Keratinocyte (primary cell): ENCODE data around the gene GAREM1. TPM values are rescaled to one million over a fixed set of nuclear protein-coding genes. Genes with fewer than 3 reads are reported as not detected.

ENCODE experiments used
- DNase-seq: peaks from one replicate; pipeline ENCODE4 v3.0.0-alpha.2; 2011; ENCODE audit warnings: low read depth, missing footprints, low spot score
- FAIRE-seq: peaks from 2 replicates; lab custom pipeline; 2011; peaks lifted over from hg19 to GRCh38; lab: Jason Lieb, UNC
- H2AFZ ChIP-seq: 2 replicates; pipeline ENCODE4 v1.6.0; 2012; ENCODE audit warnings: low read length, control low read depth, inconsistent platforms; ENCODE audit not compliant: control insufficient read depth
- H3K27ac ChIP-seq: 2 replicates; pipeline ENCODE4 v1.5.1; 2011; ENCODE audit warnings: low read length; ENCODE audit not compliant: control insufficient read depth, insufficient read depth
- H3K27me3 ChIP-seq: 3 replicates; pipeline ENCODE4 v1.6.0; 2011; ENCODE audit warnings: low read length; ENCODE audit not compliant: control insufficient read depth, insufficient read depth; ENCODE audit errors: extremely low read depth
- H3K36me3 ChIP-seq, 2 experiments: 2 replicates in 1 of 2; 3 replicates in 1 of 2; pipeline ENCODE4 v1.5.1; 2011; ENCODE audit warnings: low read length in 2 of 2, mild to moderate bottlenecking in 1 of 2; ENCODE audit not compliant: control insufficient read depth in 2 of 2, insufficient read depth in 2 of 2; ENCODE audit errors: extremely low read depth in 1 of 2
- H3K4me1 ChIP-seq: 3 replicates; pipeline ENCODE4 v1.5.1; 2011; ENCODE audit warnings: low read length; ENCODE audit not compliant: control insufficient read depth, insufficient read depth; ENCODE audit errors: extremely low read depth
- H3K4me2 ChIP-seq: 3 replicates; pipeline ENCODE4 v1.6.0; 2011; ENCODE audit warnings: low read depth, low read length; ENCODE audit not compliant: control insufficient read depth, insufficient read depth; ENCODE audit errors: extremely low read depth
- H3K4me3 ChIP-seq, 3 experiments: fragments of 200-600 bp in 1 of 3; sonication (generic) in 1 of 3; 2 replicates in 2 of 3; 3 replicates in 1 of 3; pipeline ENCODE4 v1.5.1; 2011 to 2016; ENCODE audit warnings: low read length in 3 of 3, mild to moderate bottlenecking in 3 of 3, control low read depth in 2 of 3, inconsistent platforms in 1 of 3, low read depth in 1 of 3, mixed read lengths in 1 of 3, mixed run types in 1 of 3, moderate library complexity in 1 of 3; ENCODE audit not compliant: control insufficient read depth in 2 of 3, insufficient read depth in 2 of 3; ENCODE audit errors: extremely low read depth in 1 of 3
- H3K79me2 ChIP-seq: 2 replicates; pipeline ENCODE4 v1.6.0; 2012; ENCODE audit warnings: low read length; ENCODE audit not compliant: control insufficient read depth, insufficient read depth
- H3K9ac ChIP-seq: 3 replicates; pipeline ENCODE4 v1.6.0; 2011; ENCODE audit warnings: low read length; ENCODE audit not compliant: control insufficient read depth, insufficient read depth; ENCODE audit errors: extremely low read depth
- H3K9me1 ChIP-seq: 3 replicates; pipeline ENCODE4 v1.6.0; 2011; ENCODE audit warnings: low read length; ENCODE audit not compliant: control insufficient read depth, insufficient read depth; ENCODE audit errors: extremely low read depth
- H3K9me3 ChIP-seq: 2 replicates; pipeline ENCODE4 v1.5.1; 2012; ENCODE audit warnings: low read depth, low read length; ENCODE audit not compliant: control insufficient read depth
- H4K20me1 ChIP-seq: 3 replicates; pipeline ENCODE4 v1.6.0; 2011; ENCODE audit warnings: low read length; ENCODE audit not compliant: control insufficient read depth, insufficient read depth; ENCODE audit errors: extremely low read depth
- EZH2 ChIP-seq: IDR thresholded peaks from one replicate; pipeline ENCODE4 v1.6.1; 2012; ENCODE audit warnings: inconsistent platforms, mild to moderate bottlenecking, low read length, moderate library complexity
- dilution Hi-C: fragments of 300-500 bp; cut with MboI; formaldehyde crosslinking; loops from one replicate; pipeline ENCODE4 v1.7.0; 2020; ENCODE audit warnings: low sequenced_read_pairs; ENCODE audit not compliant: extremely low pct_ligation_motif_present
- polyA plus RNA-seq, 5 experiments: library from polyadenylated mRNA; depleted of rRNA in 3 of 5; stranded (reverse) in 3 of 5; stranded (forward) in 1 of 5; unstranded in 1 of 5; fragments of >200 nt; gene quantifications; 1 replicate in 1 of 5; 2 replicates in 3 of 5; 3 replicates in 1 of 5; pipeline versions ENCODE4 v1.2.1 to v1.2.3, GENCODE V29; 2011 to 2012; ENCODE audit warnings: missing spikeins in 2 of 5, low read depth in 1 of 5, low replicate concordance in 1 of 5
- TF ChIP-seq, protein P1 (sequence below), 3 experiments: IDR thresholded peaks in 1 of 3; conservative IDR thresholded peaks in 1 of 3; optimal IDR thresholded peaks in 1 of 3; 2 replicates in 2 of 3; 3 replicates in 1 of 3; pipeline versions ENCODE3 to v1.5.1; 2011; ENCODE audit warnings: low read length in 3 of 3, mild to moderate bottlenecking in 3 of 3, moderate library complexity in 2 of 3, control low read depth in 1 of 3, inconsistent platforms in 1 of 3; ENCODE audit not compliant: insufficient read depth in 2 of 3; ENCODE audit errors: extremely low read depth in 1 of 3

Gene GAREM1
- polyA plus RNA-seq, 1 donor (not counting 4 experiments of a cell fraction or from before 2014, with no cell fraction given), result 3.8 TPM

DNA sequence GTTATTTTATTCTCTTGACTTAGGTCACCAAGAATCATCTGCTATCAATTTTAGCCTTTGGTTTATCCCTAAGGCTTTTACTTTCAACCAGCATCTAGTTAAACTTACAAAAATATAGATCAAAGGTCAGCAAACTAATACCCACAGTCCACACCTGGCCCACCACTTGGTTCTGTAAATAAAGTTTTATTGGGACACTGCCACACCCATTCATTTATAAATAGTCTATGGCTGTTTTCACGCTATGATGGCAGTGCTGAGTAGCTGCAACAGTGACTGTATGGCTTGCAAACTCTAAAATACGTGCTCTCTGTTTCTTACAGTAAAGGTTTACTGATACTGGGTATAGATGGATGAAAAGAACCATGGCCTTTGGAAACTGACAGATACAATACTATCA is 173.8 kb downstream of the GAREM1 start:
- Histone ChIP-seq H3K79me2 (no peaks in the 10 kb centered on the region), H3K4me1 (no peaks in the 10 kb centered on the region), H3K27ac (no peak overlapping the region), H3K9me1 (no peaks in the 10 kb centered on the region), H4K20me1 (no peaks in the 10 kb centered on the region), H3K9me3 (no peaks in the 10 kb centered on the region), H2AFZ (no peak overlapping the region), H3K27me3 (no peaks in the 10 kb centered on the region), H3K9ac (no peak overlapping the region), H3K36me3 (no peaks in the 10 kb centered on the region), H3K4me2 (no peak overlapping the region), H3K4me3 (no peak overlapping the region)
- FAIRE-seq (no peak), DNase-seq (no peak)
- dilution Hi-C loops, result no loop called here
- TF ChIP-seq, protein P1, sequence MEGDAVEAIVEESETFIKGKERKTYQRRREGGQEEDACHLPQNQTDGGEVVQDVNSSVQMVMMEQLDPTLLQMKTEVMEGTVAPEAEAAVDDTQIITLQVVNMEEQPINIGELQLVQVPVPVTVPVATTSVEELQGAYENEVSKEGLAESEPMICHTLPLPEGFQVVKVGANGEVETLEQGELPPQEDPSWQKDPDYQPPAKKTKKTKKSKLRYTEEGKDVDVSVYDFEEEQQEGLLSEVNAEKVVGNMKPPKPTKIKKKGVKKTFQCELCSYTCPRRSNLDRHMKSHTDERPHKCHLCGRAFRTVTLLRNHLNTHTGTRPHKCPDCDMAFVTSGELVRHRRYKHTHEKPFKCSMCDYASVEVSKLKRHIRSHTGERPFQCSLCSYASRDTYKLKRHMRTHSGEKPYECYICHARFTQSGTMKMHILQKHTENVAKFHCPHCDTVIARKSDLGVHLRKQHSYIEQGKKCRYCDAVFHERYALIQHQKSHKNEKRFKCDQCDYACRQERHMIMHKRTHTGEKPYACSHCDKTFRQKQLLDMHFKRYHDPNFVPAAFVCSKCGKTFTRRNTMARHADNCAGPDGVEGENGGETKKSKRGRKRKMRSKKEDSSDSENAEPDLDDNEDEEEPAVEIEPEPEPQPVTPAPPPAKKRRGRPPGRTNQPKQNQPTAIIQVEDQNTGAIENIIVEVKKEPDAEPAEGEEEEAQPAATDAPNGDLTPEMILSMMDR (optimal IDR thresholded peaks at IDR 0.05 in 1 of 3, IDR thresholded peaks at IDR 0.05 in 1 of 3, conservative IDR thresholded peaks at IDR 0.05 in 1 of 3; ENCODE audit: extremely low read depth in 1 of 3, insufficient read depth in 2 of 3, low read length in 3 of 3), result no peak
- no peak for TF ChIP-seq EZH2

DNA sequence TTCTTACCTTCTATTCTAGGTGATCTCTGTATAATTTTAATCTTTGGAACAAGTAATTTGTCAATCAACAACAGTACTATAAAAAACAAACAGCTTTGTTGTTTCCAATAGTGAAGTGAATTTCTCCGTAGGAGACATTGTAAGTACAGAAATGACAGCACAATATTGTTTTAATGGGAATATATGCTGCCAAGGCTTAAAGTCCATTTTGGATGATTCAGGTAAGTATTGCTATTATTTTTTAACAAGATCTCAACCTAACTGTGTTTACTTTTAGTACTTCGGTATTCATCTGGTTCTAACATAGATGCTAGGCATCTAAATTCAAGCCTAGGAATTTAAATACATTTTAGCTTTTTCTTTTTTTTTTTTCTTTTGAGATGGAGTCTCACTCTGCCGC is 175.1 kb downstream of the GAREM1 start:
- Histone ChIP-seq H3K9me3 (no peaks in the 10 kb centered on the region), H4K20me1 (no peaks in the 10 kb centered on the region), H3K9me1 (no peaks in the 10 kb centered on the region), H3K27ac (no peak overlapping the region), H3K79me2 (no peaks in the 10 kb centered on the region), H3K27me3 (no peaks in the 10 kb centered on the region), H3K4me3 (no peak overlapping the region), H3K9ac (no peak overlapping the region), H3K4me1 (no peaks in the 10 kb centered on the region), H3K36me3 (no peaks in the 10 kb centered on the region), H2AFZ (no peak overlapping the region), H3K4me2 (no peak overlapping the region)
- FAIRE-seq, result no peak
- no peak for DNase-seq
- dilution Hi-C loops, result no loop called here
- TF ChIP-seq, protein P1 (optimal IDR thresholded peaks at IDR 0.05 in 1 of 3, IDR thresholded peaks at IDR 0.05 in 1 of 3, conservative IDR thresholded peaks at IDR 0.05 in 1 of 3; ENCODE audit: extremely low read depth in 1 of 3, insufficient read depth in 2 of 3, low read length in 3 of 3), result no peak
- no peak for TF ChIP-seq EZH2
